Choroid plexus epithelial cell (primary cell): ENCODE measurements around the gene KCNJ4.

Source experiments
- DNase-seq: peaks from one replicate; pipeline ENCODE4 v3.0.0-alpha.2; 2010; ENCODE audit warnings: low read depth
- H3K4me3 ChIP-seq: 2 replicates; pipeline ENCODE4 v1.5.1; 2011; ENCODE audit warnings: low read depth, mild to moderate bottlenecking, control low read depth, low read length, moderate library complexity
- TF ChIP-seq, protein P1 (sequence below): conservative IDR thresholded peaks from 2 replicates; pipeline ENCODE4 v1.5.1; 2011; ENCODE audit warnings: low read depth, mild to moderate bottlenecking, control low read depth, inconsistent platforms, low read length, moderate library complexity

Gene KCNJ4

GRCh38 chr22:38444783-38445182, 10.2 kb downstream of the KCNJ4 start:
- TF ChIP-seq, protein P1, sequence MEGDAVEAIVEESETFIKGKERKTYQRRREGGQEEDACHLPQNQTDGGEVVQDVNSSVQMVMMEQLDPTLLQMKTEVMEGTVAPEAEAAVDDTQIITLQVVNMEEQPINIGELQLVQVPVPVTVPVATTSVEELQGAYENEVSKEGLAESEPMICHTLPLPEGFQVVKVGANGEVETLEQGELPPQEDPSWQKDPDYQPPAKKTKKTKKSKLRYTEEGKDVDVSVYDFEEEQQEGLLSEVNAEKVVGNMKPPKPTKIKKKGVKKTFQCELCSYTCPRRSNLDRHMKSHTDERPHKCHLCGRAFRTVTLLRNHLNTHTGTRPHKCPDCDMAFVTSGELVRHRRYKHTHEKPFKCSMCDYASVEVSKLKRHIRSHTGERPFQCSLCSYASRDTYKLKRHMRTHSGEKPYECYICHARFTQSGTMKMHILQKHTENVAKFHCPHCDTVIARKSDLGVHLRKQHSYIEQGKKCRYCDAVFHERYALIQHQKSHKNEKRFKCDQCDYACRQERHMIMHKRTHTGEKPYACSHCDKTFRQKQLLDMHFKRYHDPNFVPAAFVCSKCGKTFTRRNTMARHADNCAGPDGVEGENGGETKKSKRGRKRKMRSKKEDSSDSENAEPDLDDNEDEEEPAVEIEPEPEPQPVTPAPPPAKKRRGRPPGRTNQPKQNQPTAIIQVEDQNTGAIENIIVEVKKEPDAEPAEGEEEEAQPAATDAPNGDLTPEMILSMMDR = no peak
- H3K4me3 ChIP-seq = no peak overlapping the region
- no peak for DNase-seq

DNA sequence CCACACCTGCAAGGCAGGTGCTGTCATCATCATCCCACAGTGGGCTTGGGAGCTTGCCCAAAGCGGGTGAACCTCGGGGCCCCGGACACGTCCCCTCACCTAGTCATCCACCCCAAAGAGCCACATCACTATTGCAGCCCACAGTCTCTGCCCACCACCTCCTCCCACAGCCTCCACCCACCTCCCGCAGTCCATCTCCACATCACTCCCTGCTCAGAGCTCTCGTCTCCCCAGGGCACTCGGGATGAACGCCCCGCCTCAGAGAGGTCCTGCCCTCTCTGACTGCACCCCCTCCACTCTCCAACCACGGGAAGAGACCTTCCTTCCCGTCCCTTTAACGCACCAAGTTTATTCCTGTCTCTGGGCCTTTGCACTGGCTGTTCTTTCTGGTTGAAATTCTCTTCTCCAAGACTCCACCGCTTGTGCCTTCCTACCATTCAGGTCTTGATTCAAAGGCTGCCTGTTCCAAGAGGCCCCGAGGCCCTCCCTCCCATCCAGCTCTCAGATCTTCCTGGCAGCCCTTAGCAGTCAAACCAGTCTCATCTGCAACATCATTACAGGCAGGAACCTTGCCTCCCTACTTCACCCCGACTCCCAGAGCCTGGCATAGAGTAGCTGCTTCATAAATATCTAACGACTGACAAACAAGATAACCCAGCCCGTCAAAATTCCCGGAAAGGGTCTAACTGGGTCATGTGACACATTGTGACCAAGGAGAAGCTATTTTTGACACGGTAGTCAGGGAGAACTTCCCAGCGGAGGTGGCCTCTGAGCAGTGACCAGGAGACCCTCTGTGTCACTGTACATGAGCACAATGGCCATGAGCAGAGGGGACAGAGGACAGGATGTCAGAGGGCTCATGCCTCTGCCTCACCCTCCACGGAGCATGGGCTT, 11.1 kb downstream of the KCNJ4 start:
- no peak for DNase-seq
- TF ChIP-seq, protein P1 = no peak

DNA sequence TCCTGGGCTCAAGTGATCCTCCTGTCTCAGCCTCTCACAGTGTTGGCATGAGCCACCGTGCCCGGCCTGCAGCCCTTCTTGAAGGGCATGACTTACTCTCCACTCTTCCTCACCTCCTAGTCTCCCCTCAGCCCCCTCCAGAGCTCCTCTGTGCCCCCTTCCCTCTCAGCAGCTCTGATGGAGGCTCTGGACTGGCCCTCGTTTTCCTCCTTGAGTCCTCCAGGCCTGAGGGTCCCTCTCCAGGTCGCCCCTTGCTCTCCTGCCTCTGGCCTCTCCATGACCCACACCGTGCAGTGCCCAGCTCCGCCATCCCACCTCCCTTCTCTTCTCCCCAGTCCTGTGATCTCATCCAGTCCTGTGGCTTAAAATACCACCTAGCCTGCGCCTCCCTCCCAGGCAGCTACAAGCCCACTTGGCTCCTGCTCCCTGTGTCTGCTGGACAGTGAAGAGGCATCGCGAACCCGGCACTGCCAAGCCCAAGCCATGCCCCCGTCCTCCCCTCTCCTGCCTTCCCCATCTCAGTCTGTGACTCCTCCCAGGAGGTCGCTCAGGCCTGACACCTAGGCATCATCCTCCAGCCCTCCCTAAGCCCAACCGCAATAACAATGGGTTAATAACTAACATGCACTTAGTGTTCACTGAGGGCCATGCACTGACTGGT, 11.9 kb downstream of the KCNJ4 start:
- TF ChIP-seq, protein P1 = no peak
- no peak overlapping the region for H3K4me3 ChIP-seq
- no peak for DNase-seq

More for the DNA sequence above, 11.1 kb downstream of the KCNJ4 start:
- no peak overlapping the region for H3K4me3 ChIP-seq

- TF ChIP-seq, protein P1 = no peak
- DNase-seq = no peak
- H3K4me3 ChIP-seq = no peak overlapping the region
Observed at GRCh38 chr22:38441620-38442287, 13.2 kb downstream of the KCNJ4 start.

GRCh38 chr22:38440747-38441350, 14.2 kb downstream of the KCNJ4 start:
- no peak for DNase-seq
- TF ChIP-seq, protein P1 = no peak
- no peak overlapping the region for H3K4me3 ChIP-seq

- TF ChIP-seq, protein P1 = no peak
- no peak overlapping the region for H3K4me3 ChIP-seq
- DNase-seq = no peak
Observed at GRCh38 chr22:38437416-38437815, 17.6 kb downstream of the KCNJ4 start.
